Stimulated activated CD4-positive, alpha-beta T cell treated with anti-CD3 and anti-CD28 coated beads, Interleukin-1b, Interleukin-23, amount 100 ng/mL, for 24 hours (primary cell): ENCODE measurements around the gene PDIA2.
"Not testable (repeated sequence)": the region's sequence is repeated elsewhere in the genome, so short reads cannot be mapped to it uniquely, and the experiment has no call there.

Experiments
- DNase-seq, 4 experiments: peaks; one replicate each; pipeline ENCODE4 v3.0.0-alpha.2; 2020; ENCODE audit warnings: low read depth in 4 of 4, low spot score in 1 of 4

PDIA2 gene

DNA sequence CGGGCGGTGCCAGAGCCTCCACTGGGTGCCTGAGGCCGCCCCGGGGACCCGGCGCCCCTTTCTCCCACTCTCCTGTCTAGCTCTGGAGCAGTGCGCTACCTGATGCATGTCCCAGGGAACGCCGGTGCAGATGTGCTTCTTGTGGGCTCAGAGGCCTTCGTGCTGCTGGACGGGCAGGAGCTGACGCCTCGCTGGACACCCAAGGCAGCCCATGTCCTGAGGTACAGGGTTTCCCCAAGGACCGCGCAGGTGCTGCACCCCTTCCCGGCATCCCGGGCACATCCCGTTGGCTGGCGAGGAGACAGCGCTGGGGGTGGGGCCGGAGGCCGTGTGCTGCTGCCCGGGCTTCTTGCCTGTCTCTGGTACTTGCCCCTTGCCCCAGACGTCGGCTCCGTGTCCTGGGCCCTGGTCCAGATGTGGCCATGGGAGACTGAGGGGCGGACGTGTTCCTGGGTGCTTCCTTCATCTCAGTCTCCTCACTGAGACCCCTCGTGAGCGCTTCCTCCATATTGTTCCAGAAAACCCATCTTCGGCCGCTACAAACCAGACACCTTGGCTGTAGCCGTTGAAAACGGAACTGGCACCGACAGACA, 19.7 kb upstream of the PDIA2 start:
- DNase-seq: no peak

DNA sequence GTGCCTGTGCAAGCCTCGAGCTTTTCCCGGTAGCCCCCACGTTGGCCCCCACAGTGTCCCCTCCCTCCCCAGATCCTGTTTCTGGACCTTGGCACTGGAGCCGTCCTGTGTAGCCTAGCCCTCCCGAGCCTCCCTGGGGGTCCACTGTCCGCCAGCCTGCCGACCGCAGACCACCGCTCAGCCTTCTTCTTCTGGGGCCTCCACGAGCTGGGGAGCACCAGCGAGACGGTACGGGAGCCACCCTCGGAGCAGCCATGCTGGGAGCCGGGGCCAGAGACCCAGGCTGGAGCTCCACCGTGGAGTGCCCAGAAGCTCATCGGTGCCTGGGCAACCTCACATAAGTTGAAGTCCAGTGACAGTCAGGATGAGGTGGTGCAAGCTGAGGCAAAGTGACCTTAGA, 19.0 kb upstream of the PDIA2 start:
- DNase-seq: no peak

DNA sequence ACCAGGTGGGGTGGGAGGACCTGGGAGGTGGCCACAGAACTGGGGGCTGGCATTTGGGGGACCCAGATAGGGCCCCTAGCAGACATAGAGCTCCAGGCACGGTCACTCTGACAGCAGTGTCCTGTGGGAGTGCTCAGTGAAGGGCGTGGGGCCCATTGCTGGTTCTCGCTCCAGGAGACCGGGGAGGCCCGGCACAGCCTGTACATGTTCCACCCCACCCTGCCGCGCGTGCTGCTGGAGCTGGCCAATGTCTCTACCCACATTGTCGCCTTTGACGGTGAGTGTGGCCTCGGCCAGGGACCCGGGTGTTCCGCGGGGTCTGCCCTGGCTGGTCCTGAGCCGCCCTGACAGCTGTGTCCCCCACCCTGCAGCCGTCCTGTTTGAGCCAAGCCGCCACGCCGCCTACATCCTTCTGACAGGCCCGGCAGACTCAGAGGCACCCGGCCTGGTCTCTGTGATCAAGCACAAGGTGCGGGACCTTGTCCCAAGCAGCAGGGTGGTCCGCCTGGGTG, 18.5 kb upstream of the PDIA2 start:
- no peak for DNase-seq

- DNase-seq: no peak
Measured at GRCh38 chr16:265002-265529, 17.9 kb upstream of the PDIA2 start.

DNA sequence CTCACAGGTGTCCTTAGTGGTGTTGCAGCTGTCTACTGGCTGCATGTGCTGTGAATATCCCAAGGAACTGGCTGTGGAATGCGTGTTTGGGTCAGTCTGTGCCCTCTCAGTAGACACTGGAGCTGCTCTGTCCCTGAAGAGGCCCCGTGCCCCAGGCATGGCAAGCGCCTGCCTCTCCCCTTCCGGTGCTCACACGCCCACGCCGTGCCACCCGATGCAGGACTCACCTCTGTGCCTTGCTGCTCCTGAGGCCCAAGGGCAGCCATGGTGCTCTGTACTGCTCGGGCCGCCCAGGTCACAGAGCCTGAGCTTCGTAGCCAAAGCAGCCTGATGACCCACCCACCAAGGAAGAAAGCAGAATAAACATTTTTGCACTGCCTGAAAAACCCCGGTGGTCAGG, 17.3 kb upstream of the PDIA2 start:
- DNase-seq: no peak

DNA sequence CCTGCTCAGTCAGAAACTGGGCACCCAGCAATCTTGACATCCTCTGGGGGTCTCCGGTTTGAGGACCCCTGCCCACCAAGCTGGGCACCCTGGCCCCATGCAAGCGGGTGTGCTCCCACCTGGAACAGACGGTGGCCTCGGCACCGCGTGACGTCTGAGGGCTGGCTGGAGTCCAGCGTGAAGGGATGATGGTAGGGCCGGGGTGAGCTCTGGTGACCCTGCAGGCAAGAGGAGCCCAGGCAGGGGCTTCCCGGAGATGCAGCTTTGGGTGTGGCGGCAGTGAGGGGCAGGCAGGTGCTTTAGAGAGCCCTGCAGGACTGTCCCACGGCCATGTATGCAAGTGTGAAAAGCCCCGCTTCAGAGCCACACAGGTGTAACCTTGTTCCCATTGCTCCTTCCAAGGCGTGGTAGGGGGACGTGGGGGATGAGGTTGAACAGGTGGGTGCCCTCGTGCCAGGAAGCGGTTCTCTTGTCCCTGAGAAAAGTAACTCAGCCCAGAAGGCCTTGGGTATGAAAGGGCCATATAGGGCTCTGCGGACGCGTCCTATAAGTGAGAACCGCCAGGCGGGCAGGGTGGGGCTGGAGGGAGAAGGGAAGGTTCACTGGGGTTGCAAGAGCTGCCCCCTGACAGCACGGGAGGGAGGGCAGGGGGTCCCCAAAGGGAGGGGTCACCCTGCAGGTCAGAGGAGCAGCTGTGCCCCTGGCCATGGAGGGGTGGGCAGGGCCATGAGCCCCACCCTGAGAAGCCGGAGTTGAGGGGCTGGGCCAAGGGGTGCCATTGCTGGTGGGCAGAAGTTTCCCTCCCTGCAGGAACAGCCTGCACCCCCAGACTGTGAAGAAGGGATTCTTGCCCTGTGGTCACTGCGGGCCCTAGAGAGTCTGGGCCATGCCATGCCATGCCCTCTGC, 16.5 kb upstream of the PDIA2 start:
- no peak for DNase-seq

- DNase-seq: not testable (repeated sequence)
Measured at GRCh38 chr16:267562-267961, 15.4 kb upstream of the PDIA2 start.

- no peak for DNase-seq
Measured at GRCh38 chr16:268141-269053, 14.6 kb upstream of the PDIA2 start.

DNA sequence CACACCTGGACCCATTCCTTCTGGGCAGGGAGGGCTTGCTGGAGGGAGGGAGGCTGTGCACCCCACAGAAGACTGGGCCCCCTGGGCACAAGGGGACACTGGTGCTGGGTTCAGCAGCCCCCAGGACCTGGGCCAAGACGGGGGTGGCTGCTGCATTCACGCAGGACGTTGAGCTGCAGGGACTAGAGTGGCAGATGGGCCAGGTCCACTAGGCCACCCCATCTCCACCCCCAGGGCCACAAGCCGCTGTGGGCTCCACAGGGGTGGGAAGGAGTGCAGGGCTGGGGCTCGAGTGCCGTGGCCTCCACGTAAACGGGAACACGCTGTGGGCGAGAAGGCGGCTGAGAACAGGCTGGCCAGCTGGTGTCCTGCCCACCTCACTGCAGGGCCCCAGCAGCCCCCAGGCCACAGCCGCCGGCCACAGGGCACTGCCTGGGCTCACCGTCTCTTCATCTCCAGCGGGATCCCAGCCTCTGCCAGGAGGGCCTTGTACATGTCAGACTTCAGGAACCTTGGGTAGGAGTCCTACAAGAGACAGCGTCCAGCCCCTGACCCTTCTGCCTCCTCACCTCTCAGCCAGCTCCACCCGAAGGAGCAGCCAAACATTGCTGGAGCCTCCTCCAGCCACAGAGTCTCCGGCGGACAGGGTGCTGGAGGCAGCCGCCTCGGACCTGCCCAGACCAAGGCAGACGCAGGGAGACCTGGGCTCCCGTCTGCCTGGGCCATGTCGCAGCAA, 13.7 kb upstream of the PDIA2 start:
- no peak for DNase-seq

GRCh38 chr16:270381-271255, 12.3 kb upstream of the PDIA2 start:
- no peak for DNase-seq

DNA sequence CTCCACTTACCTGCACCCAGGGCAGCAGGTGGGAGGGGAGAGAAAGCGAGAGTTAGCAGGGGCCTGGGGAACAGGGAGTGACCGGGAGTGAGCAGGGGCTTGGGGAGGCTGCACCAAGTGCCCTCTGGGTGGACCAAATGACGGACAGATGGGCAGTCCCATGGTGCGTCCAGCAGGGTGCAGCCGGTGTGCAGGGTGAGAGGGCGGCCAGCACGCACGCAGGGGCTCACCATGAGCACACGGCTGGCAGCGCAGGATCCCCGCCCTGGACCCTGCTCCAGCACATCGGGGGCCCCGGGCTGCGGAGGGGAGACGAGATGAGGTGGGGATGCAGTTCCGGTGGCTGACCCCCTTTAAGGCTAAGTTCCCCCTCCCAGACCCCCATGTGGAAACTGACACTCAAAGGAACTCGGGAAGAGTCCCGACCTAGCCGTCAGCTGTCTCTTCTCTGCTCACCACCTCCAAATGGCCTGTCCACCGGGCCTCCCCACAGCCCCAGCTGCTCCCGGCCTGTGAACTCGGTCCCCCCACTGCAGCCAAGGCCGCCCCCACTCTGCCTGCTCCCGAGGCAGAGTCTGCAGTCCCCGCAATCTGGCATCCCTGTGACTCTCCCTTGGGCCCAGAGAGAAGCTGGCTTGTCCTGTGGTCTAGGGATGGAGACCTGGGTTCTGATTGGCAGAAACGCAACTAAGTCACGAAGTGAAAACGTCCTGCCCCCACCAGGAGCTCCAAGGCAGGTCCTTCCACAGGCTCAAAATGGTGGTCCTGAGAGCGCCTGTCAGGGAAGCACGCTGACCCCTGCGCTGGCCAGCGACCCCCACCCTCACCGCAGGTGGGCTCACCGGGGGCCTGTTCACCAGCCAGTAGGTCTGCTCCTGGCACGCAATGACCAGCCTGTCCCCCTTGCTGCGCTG, 10.1 kb upstream of the PDIA2 start:
- DNase-seq: no peak

GRCh38 chr16:273547-274421, 9.2 kb upstream of the PDIA2 start:
- DNase-seq: no peak

- DNase-seq: no peak
Measured at GRCh38 chr16:275041-275641, 7.8 kb upstream of the PDIA2 start.

DNA sequence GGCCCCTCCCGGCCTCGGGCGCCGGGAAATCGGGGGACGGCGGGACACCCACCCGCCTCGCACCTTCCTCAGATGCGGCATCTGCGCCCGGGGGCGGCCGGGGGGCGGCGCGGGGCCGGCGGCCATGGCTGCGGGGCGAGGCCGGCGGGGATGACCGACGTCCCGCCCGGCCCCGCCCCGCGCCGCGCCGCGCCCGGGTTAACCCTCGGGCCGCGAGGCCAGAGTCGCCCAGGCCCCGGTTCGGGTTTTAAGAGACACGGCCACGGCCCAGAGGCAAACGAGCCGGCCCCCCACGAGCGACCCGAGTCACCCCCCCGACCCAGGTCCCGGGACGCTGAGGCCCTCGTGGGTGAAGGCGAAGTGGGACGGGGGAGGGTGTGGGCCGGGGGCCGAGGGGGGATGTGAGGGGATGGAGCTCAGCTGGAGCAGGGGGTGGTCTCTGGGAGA, 7.2 kb upstream of the PDIA2 start, which contains the start of gene RGS11:
Gene RGS11, minus strand, starts transcription at position 159 of the 447 bp plus-strand sequence. Its CDS starts 33 bp downstream, at position 126.
- no peak for DNase-seq

- no peak for DNase-seq
Measured at GRCh38 chr16:276426-277077, 6.4 kb upstream of the PDIA2 start.

- DNase-seq: no peak
Measured at GRCh38 chr16:278863-279366, 4.0 kb upstream of the PDIA2 start.
